Kidney epithelial cell (primary cell): ENCODE data around the gene TNPO3. TPM values are rescaled to one million over a fixed set of nuclear protein-coding genes. Genes with fewer than 3 reads are reported as not detected.
"Not testable (repeated sequence)": the region's sequence is repeated elsewhere in the genome, so short reads cannot be mapped to it uniquely, and the experiment has no call there.

Experiments used
- DNase-seq: peaks from one replicate; pipeline ENCODE4 v3.0.0-alpha.2; 2010; ENCODE audit warnings: low read depth
- H3K27me3 ChIP-seq: 2 replicates; pipeline ENCODE4 v1.6.0; 2011; ENCODE audit warnings: low read length; ENCODE audit not compliant: control insufficient read depth, insufficient read depth
- H3K36me3 ChIP-seq: 2 replicates; pipeline ENCODE4 v1.5.1; 2011; ENCODE audit warnings: low read length; ENCODE audit not compliant: control insufficient read depth, insufficient read depth
- H3K4me3 ChIP-seq: 2 replicates; pipeline ENCODE4 v1.5.1; 2011; ENCODE audit warnings: low read depth, mild to moderate bottlenecking, control low read depth, low read length
- CTCF ChIP-seq: IDR thresholded peaks from 2 replicates; pipeline ENCODE4 v1.5.1; 2011; ENCODE audit warnings: mild to moderate bottlenecking, moderate library complexity, low read length, control low read depth, inconsistent platforms; ENCODE audit not compliant: insufficient read depth, poor library complexity, severe bottlenecking
- total RNA-seq: library from RNA; depleted of rRNA; stranded (reverse); fragments of >200 nt; gene quantifications from 2 replicates; pipeline ENCODE4 v1.2.3, GENCODE V29; 2015

Gene TNPO3
- total RNA-seq, 1 donor from 2014 or later, result 50.8 TPM

DNA sequence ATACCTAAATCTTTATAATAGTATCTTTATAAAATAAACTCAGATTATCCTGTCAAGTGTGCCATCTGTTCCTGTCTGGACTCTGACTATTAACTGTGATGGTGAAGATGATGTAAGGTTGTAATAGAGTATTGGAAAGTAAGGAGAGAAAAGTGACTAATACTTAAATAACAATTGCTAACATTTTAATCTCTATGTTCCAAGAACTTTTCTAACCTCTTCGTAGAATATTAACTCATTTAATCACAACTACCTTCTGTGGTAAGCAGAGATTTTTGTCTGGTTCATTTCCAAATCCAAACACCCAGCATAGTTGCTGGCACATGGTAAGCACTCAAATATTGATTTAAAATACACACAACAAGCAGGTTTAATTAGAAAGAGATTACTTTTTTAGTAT, 2.5 kb downstream of the TNPO3 start:
- Histone ChIP-seq H3K4me3 (no peak overlapping the region), H3K36me3 (no peaks in the 10 kb centered on the region), H3K27me3 (no peaks in the 10 kb centered on the region)
- TF ChIP-seq CTCF, result no peak
- no peak for DNase-seq

GRCh38 chr7:129051459-129051858, 3.5 kb downstream of the TNPO3 start:
- H3K27me3 ChIP-seq, H3K4me3 ChIP-seq, H3K36me3 ChIP-seq, DNase-seq: not testable (repeated sequence)

DNA sequence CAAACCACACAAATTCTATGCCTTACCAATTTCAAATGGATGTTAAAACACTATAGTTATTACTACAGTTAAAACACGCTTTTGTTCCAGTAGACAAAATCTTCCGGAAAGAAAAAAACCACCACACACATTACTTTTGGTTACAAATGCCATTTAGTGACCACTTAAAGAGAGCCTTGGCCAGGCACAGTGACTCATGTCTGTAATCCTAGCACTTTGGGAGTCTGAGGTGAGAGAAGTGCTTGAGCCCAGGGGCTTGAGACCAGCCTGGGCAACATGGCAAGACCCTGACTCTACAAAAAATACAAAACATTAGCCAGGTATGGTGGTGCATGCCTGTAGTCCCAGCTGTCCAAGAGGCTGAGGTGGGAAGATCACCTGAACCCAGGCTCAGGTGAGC, 7.2 kb downstream of the TNPO3 start:
- Histone ChIP-seq H3K27me3 (no peaks in the 10 kb centered on the region), H3K36me3 (no peaks in the 10 kb centered on the region), H3K4me3 (no peak overlapping the region)
- no peak for TF ChIP-seq CTCF
- no peak for DNase-seq

DNA sequence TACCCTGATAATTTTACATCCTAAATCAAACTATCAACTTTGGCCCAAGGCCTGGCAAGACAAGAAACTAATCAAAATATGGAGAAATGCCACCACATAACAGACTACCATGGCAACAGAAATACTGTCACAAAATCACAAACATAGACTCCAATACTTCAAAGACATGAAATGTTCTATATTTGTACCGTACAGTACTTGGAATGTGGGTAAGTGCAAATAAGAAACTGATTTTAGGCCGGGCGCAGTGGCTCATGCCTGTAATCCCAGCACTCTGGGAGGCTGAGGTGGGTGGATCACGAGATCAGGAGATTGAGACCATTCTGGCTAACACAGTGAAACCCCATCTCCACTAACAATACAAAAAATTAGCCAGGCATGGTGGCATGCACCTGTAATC, 9.2 kb downstream of the TNPO3 start:
- no peak for TF ChIP-seq CTCF
- no peaks in the 10 kb centered on the region for H3K36me3 ChIP-seq
- H3K27me3 ChIP-seq, result no peaks in the 10 kb centered on the region
- DNase-seq, result no peak
- no peak overlapping the region for H3K4me3 ChIP-seq

DNA sequence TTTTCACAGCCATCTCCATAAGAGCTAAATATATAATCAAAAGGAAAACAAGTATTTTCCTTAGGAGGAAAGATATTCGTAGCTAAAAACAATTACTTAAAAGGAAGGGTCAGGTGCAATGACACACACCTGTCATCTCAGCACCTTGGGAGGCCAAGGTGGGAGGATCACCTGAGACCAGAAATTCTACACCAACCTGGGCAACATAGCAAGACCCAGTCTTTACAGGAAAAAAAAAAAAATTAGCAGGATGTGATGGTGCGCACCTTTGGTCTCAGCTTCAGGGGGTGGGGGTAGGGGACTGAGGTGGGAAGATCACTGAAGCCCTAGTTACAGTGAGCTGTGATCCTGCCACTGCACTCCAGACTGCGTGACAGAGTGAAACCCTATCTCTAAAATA, 11.9 kb downstream of the TNPO3 start:
- no peaks in the 10 kb centered on the region for H3K36me3 ChIP-seq
- DNase-seq, result no peak
- no peak for TF ChIP-seq CTCF
- H3K4me3 ChIP-seq, result no peak overlapping the region
- no peaks in the 10 kb centered on the region for H3K27me3 ChIP-seq

DNA sequence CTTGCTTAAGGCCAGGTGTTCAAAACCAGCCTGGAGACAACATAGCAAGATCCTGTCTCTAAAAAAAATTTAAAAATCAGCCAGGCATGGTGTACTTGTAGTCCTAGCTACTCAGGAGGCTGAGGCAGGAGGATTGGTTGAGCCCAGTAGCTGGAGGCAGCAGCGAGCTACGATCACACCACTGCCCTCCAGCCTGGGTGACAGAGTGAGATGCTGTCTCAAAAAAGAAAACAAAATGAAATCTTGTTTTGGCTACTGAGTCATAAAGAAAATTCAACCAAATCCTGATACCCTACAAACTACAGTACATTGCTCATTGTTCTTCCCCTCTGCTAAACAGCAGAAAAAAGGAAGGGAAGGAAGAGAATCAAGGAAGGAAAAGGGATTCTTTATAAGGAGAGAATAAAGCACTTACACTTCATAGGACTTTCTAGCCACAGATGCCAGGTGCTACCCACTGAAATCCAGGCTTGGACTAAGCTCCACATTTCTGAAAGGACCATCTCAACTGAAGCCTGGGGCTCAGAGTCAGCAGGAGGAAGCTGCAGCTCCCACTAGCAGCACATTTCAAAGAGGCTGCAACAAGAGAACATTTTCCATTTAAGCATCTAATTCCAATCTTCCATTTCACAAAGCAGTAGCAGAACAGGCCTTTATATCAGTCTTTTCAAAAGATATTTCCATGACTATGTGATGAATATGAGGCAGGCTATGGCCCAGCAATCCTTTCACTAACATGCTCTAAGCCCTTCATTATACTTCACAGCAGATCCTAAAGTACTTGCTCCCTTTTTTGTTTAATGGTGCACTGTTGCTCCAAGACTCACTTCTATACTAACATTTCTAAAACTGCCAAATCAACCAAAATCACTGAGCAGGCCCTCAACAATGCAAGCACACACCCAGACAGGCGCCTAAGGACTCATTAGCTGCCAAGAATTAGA, 13.5 kb downstream of the TNPO3 start:
- TF ChIP-seq CTCF, result no peak
- no peaks in the 10 kb centered on the region for H3K36me3 ChIP-seq
- DNase-seq, result no peak
- H3K27me3 ChIP-seq, result no peaks in the 10 kb centered on the region
- no peak overlapping the region for H3K4me3 ChIP-seq

GRCh38 chr7:129038468-129038867, 16.4 kb downstream of the TNPO3 start:
- H3K36me3 ChIP-seq, DNase-seq: not testable (repeated sequence)

More at GRCh38 chr7:129038468-129038867, 16.4 kb downstream of the TNPO3 start:
- not testable (repeated sequence) for H3K27me3 ChIP-seq, H3K4me3 ChIP-seq
